ENCODE measurements around the gene HHIPL1.
"Not testable (repeated sequence)": the region's sequence is repeated elsewhere in the genome, so short reads cannot be mapped to it uniquely, and the experiment has no call there.

HHIPL1 gene

DNA sequence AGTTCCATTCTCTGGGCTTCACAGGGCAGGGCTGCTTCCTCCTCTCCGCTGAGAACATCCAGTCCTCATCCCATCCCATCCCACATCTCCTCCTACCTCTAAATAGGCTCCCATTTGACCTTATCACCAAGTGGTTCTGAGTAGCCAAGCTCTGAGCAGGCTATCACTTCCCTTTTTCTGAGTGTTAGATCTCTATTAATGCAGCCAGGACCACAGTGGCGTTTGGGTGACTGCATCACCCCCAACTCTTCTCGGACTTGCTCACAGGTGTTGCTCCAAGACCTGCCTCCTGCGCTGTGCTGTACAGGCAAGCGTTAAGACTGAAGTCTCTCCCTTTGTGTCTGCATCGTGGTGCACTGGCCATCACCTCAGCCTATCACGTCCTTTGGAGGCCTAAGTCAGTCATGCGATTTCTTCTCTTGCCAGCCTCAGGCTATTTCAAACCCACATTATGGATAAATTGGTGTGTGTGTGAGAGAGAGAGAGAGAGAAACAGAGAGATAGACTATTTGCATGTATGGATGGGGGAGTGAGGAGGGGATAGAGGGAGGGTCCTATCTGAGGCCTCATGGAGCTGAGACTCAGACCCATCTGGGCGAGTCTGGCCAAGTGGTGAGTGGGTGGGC, 12.4 kb upstream of the HHIPL1 start:
- Histone ChIP-seq H3K9ac (ENCODE audit: low read length) (no peak overlapping the region), H3K4me1 (ENCODE audit: control insufficient read depth, insufficient read depth, low read length) (peaks cover 2% of the 10 kb centered on the region), H3K4me3 (ENCODE audit: low read length) (no peak overlapping the region), H3K27ac (ENCODE audit: low read depth, low read length) (no peak overlapping the region), H3K36me3 (ENCODE audit: control insufficient read depth, insufficient read depth, low read length) (no peaks in the 10 kb centered on the region), H3K27me3 (ENCODE audit: control insufficient read depth, insufficient read depth, low read length) (peaks cover 3% of the 10 kb centered on the region)

DNA sequence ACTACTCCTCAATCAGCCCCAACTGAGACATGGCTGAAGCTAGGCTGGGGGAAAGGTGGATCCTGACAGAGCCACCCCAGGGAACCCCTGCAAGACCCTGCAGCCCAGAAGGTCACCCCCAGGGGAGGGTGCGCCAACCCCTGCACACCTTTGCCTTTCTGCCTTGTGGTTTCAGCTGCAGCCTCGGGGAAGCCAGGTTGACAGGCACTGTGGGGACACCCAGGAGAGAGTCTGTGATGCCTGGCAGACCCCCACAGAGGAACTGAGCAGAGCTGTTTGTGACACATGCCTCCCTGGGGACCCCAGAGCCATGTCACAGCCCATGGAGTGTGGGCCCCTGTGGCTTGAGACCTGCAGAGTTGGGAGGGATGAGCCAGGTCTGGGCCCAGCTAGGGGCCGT, 11.8 kb upstream of the HHIPL1 start:
- peaks cover 2% of the 10 kb centered on the region for H3K4me1 ChIP-seq (ENCODE audit: control insufficient read depth, insufficient read depth, low read length)
- no peak overlapping the region for H3K9ac ChIP-seq (ENCODE audit: low read length)
- no peak overlapping the region for H3K4me3 ChIP-seq (ENCODE audit: low read length)
- H3K27ac ChIP-seq (ENCODE audit: low read depth, low read length) = no peak overlapping the region
- H3K36me3 ChIP-seq (ENCODE audit: control insufficient read depth, insufficient read depth, low read length) = no peaks in the 10 kb centered on the region
- H3K27me3 ChIP-seq (ENCODE audit: control insufficient read depth, insufficient read depth, low read length) = no peaks in the 10 kb centered on the region

DNA sequence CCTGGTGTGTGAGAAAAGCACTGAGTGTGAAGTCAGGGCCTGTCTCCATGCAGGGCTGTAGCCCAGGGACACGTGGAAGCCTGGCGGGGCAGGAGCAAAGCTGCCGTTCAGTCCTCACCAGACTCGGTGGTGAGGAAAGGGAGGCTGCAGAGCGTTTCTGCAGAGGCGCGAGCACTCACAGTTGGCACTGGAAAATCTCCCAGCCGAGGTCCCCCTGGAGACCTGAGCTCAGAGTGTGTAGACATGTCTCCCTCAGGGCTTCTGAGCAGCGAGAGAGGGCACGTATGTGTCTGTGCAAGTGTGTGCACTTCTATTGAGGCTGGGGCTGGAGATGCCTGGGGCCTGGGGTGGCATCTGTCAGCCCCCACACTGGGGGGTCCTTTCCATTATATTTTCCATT, 11.0 kb upstream of the HHIPL1 start:
- H3K9ac ChIP-seq (ENCODE audit: low read length) = no peak overlapping the region
- H3K27ac ChIP-seq (ENCODE audit: low read depth, low read length) = no peak overlapping the region
- no peak overlapping the region for H3K4me3 ChIP-seq (ENCODE audit: low read length)
- no peaks in the 10 kb centered on the region for H3K27me3 ChIP-seq (ENCODE audit: control insufficient read depth, insufficient read depth, low read length)
- no peaks in the 10 kb centered on the region for H3K36me3 ChIP-seq (ENCODE audit: control insufficient read depth, insufficient read depth, low read length)
- H3K4me1 ChIP-seq (ENCODE audit: control insufficient read depth, insufficient read depth, low read length) = peaks cover 2% of the 10 kb centered on the region

DNA sequence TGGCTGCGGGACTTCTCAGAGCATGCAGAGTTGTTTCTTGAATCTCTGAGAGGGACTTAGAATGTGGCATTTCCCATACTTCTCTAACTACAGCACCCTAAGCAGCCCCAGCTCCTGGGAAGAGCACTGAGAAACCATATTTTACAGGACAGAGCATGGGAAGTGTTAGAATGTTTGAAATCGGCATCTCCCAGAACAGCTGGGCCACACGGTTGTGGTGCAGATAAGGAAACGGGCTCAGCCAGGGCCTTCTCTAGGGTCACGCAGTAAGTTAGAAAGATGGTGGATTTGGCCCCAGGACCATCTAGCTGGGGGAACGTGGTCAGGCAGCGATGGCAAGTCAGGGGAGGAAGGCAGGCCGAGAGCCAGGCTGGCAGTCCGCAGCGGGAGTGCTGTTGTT, 10.5 kb upstream of the HHIPL1 start:
- Histone ChIP-seq H3K4me1 (ENCODE audit: control insufficient read depth, insufficient read depth, low read length) (no peaks in the 10 kb centered on the region), H3K4me3 (ENCODE audit: low read length) (no peak overlapping the region), H3K27me3 (ENCODE audit: control insufficient read depth, insufficient read depth, low read length) (no peaks in the 10 kb centered on the region), H3K9ac (ENCODE audit: low read length) (no peak overlapping the region), H3K27ac (ENCODE audit: low read depth, low read length) (no peak overlapping the region), H3K36me3 (ENCODE audit: control insufficient read depth, insufficient read depth, low read length) (no peaks in the 10 kb centered on the region)

DNA sequence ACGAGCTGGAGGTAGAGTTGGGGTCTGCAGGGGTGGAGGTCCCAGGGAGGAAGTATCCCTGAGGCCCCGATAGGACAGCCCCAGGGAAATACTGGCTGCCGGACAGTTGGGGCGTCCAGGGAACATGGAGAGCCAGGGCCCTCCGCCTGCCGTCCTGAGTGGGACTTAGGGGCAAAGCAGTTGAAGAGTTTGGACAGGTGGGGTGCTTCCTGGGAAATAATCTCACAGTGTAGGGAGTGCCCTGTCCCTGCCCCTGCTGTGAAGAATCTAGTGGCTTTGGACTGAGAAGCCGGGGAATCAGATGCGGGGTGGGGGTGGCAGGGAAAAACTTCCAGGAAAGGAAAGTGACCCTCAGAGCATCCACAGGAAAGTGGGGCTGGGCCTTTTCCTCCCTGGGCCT, 9.8 kb upstream of the HHIPL1 start:
- H3K27ac ChIP-seq (ENCODE audit: low read depth, low read length) = no peak overlapping the region
- H3K9ac ChIP-seq (ENCODE audit: low read length) = no peak overlapping the region
- no peaks in the 10 kb centered on the region for H3K36me3 ChIP-seq (ENCODE audit: control insufficient read depth, insufficient read depth, low read length)
- no peak overlapping the region for H3K4me3 ChIP-seq (ENCODE audit: low read length)
- no peaks in the 10 kb centered on the region for H3K4me1 ChIP-seq (ENCODE audit: control insufficient read depth, insufficient read depth, low read length)
- no peaks in the 10 kb centered on the region for H3K27me3 ChIP-seq (ENCODE audit: control insufficient read depth, insufficient read depth, low read length)

DNA sequence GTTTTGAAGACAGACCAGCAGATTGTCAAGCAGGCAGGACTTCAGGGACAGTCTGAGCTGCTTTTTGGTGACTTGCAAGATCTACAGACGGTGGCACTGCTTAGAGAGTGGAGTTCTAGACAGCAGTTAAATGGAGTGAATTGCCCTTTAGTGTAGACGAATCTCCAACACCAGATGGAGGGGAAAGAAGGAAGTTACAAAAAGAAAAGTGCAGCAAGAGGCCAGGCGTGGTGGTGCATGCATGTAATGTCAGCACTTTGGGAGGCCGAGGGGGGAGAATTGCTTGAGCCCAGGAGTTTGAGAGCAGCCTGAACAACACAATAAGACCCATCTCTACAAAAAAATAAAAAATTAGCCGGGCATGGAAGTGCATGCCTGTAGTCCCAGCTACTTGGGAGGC, 8.4 kb upstream of the HHIPL1 start:
- H3K9ac ChIP-seq (ENCODE audit: low read length) = no peak overlapping the region
- H3K4me3 ChIP-seq (ENCODE audit: low read length) = no peak overlapping the region
- H3K27ac ChIP-seq (ENCODE audit: low read depth, low read length) = no peak overlapping the region
- no peaks in the 10 kb centered on the region for H3K27me3 ChIP-seq (ENCODE audit: control insufficient read depth, insufficient read depth, low read length)
- H3K36me3 ChIP-seq (ENCODE audit: control insufficient read depth, insufficient read depth, low read length) = no peaks in the 10 kb centered on the region
- no peaks in the 10 kb centered on the region for H3K4me1 ChIP-seq (ENCODE audit: control insufficient read depth, insufficient read depth, low read length)

DNA sequence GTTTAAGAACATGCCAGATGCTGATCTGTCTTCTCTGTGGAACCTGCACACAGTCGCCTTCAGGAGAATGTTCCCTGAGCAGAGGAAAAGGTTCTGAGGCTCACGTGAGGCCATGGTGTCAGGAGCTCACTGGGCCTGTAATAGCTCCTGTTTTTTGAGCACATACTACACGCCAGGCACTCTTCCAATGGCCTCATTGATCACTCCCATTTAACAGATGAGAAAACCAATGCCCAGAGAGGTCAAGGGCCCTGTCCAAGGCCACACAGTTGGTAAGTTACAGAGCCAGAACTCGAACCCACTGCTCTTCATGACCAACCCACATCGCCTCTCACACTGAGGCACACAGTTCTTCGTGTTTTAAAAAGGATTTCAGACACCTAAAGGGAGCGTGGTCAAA, 7.3 kb upstream of the HHIPL1 start:
- Histone ChIP-seq H3K27ac (ENCODE audit: low read depth, low read length) (no peak overlapping the region), H3K4me1 (ENCODE audit: control insufficient read depth, insufficient read depth, low read length) (no peaks in the 10 kb centered on the region), H3K4me3 (ENCODE audit: low read length) (no peak overlapping the region), H3K27me3 (ENCODE audit: control insufficient read depth, insufficient read depth, low read length) (no peaks in the 10 kb centered on the region), H3K36me3 (ENCODE audit: control insufficient read depth, insufficient read depth, low read length) (no peaks in the 10 kb centered on the region), H3K9ac (ENCODE audit: low read length) (no peak overlapping the region)

DNA sequence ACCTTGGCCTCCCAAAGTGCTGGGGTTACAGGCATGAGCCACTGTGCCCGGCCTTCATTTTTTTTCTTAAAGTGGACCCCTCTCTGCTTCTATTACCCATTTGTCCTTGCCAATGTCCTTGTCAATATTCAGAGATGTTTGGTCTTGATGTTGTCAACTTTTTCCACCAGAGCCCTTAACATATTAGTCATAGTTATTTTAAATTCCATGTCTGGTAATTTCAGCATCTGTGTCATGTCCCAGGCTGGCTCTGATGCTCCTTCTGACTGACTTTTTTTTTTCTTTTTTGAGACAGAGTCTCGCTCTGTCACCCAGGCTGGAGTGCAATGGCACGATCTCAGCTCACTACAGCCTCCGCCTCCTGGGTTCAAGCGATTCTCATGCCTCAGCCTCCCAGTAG, 2.2 kb upstream of the HHIPL1 start:
- H3K4me1 ChIP-seq (ENCODE audit: control insufficient read depth, insufficient read depth, low read length) = not testable (repeated sequence)

DNA sequence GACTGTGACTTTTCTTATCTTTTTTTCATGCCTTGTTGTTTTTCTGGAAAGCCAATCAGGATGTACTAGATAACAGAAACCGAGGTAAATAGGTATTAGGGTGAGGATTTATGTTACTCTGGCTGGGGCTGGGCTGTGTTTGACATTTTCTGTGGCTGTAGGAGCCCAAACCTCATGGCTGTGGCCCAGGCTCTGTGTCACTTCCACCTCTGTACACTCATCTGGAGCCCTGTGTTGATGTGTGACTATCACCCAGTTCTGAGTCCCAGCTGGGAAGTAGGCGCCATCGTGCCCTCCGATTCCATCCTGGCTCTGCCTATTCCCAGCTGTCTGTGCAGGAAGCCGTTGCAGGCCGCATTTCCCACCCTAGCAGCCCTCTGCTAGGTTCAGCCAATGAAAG, 1.6 kb upstream of the HHIPL1 start:
- H3K27ac ChIP-seq (ENCODE audit: low read depth, low read length) = no peak overlapping the region
- H3K4me1 ChIP-seq (ENCODE audit: control insufficient read depth, insufficient read depth, low read length) = peaks cover 4% of the 10 kb centered on the region
- no peaks in the 10 kb centered on the region for H3K27me3 ChIP-seq (ENCODE audit: control insufficient read depth, insufficient read depth, low read length)
- no peaks in the 10 kb centered on the region for H3K36me3 ChIP-seq (ENCODE audit: control insufficient read depth, insufficient read depth, low read length)
- no peak overlapping the region for H3K9ac ChIP-seq (ENCODE audit: low read length)
- no peak overlapping the region for H3K4me3 ChIP-seq (ENCODE audit: low read length)

More for the DNA sequence above, 2.2 kb upstream of the HHIPL1 start:
- H3K27me3 ChIP-seq (ENCODE audit: control insufficient read depth, insufficient read depth, low read length); H3K27ac ChIP-seq (ENCODE audit: low read depth, low read length); H3K9ac ChIP-seq (ENCODE audit: low read length); H3K4me3 ChIP-seq (ENCODE audit: low read length); H3K36me3 ChIP-seq (ENCODE audit: control insufficient read depth, insufficient read depth, low read length): not testable (repeated sequence)

DNA sequence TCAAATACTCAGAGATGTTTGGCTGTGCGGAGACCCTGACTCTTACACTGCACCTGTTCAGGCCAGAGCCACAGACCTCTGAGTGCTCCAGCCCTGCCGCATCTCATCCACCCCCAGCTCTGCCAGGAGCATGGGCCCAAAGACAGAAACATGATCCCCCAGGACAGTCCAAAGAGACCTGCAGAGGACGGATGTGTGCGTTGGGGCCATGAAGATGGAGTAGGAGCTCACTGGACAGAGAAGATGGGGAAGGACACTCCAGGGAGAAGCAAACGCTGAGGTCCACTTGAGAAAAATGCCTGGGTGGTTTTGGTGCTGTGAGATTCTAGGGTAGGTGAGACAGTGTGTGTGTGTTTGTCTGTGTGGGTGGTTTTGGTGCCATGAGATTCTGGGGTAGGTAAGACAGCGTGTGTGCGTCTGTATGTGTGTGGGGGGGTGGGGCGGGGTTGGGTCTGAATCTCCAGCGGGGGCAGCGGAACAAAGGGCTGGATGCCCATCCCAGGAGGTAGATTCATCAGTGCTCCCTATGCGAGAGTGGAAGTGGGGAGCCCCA, 818 bp upstream of the HHIPL1 start:
- H3K36me3 ChIP-seq (ENCODE audit: control insufficient read depth, insufficient read depth, low read length) = no peaks in the 10 kb centered on the region
- H3K4me1 ChIP-seq (ENCODE audit: control insufficient read depth, insufficient read depth, low read length) = peaks cover 4% of the 10 kb centered on the region
- no peak overlapping the region for H3K27ac ChIP-seq (ENCODE audit: low read depth, low read length)
- H3K4me3 ChIP-seq (ENCODE audit: low read length) = no peak overlapping the region
- H3K9ac ChIP-seq (ENCODE audit: low read length) = no peak overlapping the region
- no peaks in the 10 kb centered on the region for H3K27me3 ChIP-seq (ENCODE audit: control insufficient read depth, insufficient read depth, low read length)

DNA sequence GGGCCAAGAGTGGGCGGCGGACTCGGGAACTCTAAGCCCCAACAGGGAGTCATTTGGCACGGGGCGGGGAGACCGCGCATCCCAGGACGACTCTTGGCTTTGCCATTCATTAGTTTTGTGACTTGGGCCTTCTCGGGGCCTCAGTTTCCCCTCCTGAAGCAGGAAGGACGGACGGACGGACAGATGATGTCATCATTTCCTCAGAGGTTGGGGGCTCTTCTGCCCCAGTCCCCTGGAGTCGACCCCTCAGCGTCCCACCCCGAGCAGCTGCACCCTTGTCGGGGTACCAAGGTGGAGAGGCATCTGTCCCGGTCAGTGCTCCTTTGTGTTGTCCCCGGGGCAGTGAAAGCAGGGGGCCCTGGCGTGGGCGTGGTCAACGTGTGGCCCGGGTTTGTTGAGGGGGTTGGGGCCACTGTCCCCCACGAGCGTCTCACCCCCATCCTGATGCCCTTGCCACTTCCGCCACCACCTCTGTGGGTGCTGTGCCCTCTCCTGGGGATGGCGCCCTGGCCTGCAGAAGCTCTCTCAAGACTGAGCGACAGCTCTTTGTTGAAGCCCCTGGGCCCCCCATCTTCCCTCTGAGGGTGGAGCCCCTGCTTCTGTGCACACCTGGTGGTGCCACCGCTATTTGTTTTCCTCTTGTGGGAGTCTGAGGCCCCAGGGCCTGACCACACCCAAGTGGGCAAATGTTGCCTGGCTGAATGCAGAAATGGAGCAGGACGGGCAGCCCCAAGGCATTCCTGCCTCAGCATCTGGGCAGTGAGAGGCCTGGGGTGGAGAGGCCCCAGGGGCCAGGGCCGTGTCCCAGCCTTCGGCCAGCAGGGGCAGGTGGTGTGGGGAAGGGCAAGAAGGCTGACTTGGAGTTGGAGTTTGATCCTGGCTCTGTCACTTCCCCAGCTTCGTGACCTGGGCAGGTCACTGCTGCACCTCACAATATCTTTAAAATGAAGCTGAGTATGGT, 896 bp downstream of the HHIPL1 start:
- H3K27me3 ChIP-seq (ENCODE audit: control insufficient read depth, insufficient read depth, low read length) = no peaks in the 10 kb centered on the region
- H3K4me1 ChIP-seq (ENCODE audit: control insufficient read depth, insufficient read depth, low read length) = peaks cover 4% of the 10 kb centered on the region
- peak overlapping the region; percentile 61 for H3K4me3 ChIP-seq (ENCODE audit: low read length)
- no peak overlapping the region for H3K9ac ChIP-seq (ENCODE audit: low read length)
- H3K27ac ChIP-seq (ENCODE audit: low read depth, low read length) = no peak overlapping the region
- H3K36me3 ChIP-seq (ENCODE audit: control insufficient read depth, insufficient read depth, low read length) = no peaks in the 10 kb centered on the region

DNA sequence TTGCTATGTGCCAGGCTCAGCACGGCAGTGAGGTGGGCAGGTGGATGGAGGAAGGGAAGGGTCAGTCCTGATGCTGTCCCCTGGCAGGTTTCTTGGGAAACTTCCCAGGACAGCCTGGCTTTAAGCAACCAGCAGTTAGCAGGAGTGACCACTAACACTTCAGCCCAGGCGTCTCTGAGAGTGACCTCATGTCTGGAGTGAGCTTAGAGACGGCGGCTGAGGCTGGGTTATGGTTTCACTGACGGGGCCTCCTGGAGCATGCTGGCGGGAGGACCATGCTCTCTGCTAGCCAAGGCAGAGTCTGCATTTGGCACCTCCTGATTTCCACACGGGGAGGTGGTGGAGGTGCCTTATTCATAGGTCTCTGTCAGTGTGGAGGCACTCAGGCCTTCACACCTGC, 2.5 kb downstream of the HHIPL1 start:
- H3K27ac ChIP-seq (ENCODE audit: low read depth, low read length) = no peak overlapping the region
- H3K9ac ChIP-seq (ENCODE audit: low read length) = no peak overlapping the region
- H3K36me3 ChIP-seq (ENCODE audit: control insufficient read depth, insufficient read depth, low read length) = no peaks in the 10 kb centered on the region
- H3K27me3 ChIP-seq (ENCODE audit: control insufficient read depth, insufficient read depth, low read length) = no peaks in the 10 kb centered on the region
- no peak overlapping the region for H3K4me3 ChIP-seq (ENCODE audit: low read length)
- peaks cover 4% of the 10 kb centered on the region for H3K4me1 ChIP-seq (ENCODE audit: control insufficient read depth, insufficient read depth, low read length)
